GM23338 (cell line): ENCODE measurements around the gene SNTG2.

Experiments used
- CTCF ChIP-seq, 2 experiments: fragments of 200-600 bp in 1 of 2; sonication (generic) in 1 of 2; conservative IDR thresholded peaks; 2 replicates each; pipeline versions ENCODE4 v1.5.1 to v1.6.1; 2016 to 2017; ENCODE audit warnings: antibody characterized with exemption in 2 of 2, low read depth in 2 of 2, mild to moderate bottlenecking in 2 of 2, moderate library complexity in 1 of 2
- POLR2AphosphoS5 ChIP-seq: IDR thresholded peaks from 2 replicates; pipeline ENCODE4 v1.6.1; 2016; ENCODE audit warnings: antibody characterized with exemption, low read depth

- TF ChIP-seq CTCF (conservative IDR thresholded peaks at IDR 0.05; ENCODE audit: low read depth in 2 of 2): no peak
- no peak for TF ChIP-seq POLR2AphosphoS5
Measured at GRCh38 chr2:1053786-1054185, 103.1 kb downstream of the SNTG2 start.
